Activated CD4-positive, alpha-beta memory T cell treated with anti-CD3 and anti-CD28 coated beads, Interleukin-2, amount 10 ng/mL, durations not matched to agents 7 days and 5 days (primary cell): Measurements from ENCODE around the gene VEZT. TPM values are rescaled to one million over a fixed set of nuclear protein-coding genes. Genes with fewer than 3 reads are reported as not detected.
"Not testable (repeated sequence)": the region's sequence is repeated elsewhere in the genome, so short reads cannot be mapped to it uniquely, and the experiment has no call there.

Source experiments
- CTCF ChIA-PET: fragments of 350-600 bp; sonication (Branson Sonifier 250); formaldehyde crosslinking; loops from one replicate; lab custom pipeline; 2021; ENCODE audit warnings: antibody characterized with exemption, inconsistent platforms; lab: Charles Lee
- POLR2A ChIA-PET: fragments of 350-600 bp; sonication (Branson Sonifier 250); formaldehyde crosslinking; loops from one replicate; lab custom pipeline; 2021; ENCODE audit warnings: antibody characterized with exemption; lab: Charles Lee
- DNase-seq: peaks from one replicate; pipeline ENCODE4 v3.0.0-alpha.2; 2020
- H3K27ac Mint-ChIP-seq: one replicate; pipeline ENCODE4 v1.8.0; 2021; ENCODE audit warnings: mild to moderate bottlenecking, mixed read lengths
- H3K27me3 Mint-ChIP-seq: one replicate; pipeline ENCODE4 v1.8.0; 2021; ENCODE audit warnings: mixed read lengths
- H3K36me3 Mint-ChIP-seq: one replicate; pipeline ENCODE4 v1.8.0; 2021; ENCODE audit warnings: low read depth, mixed read lengths
- H3K4me1 Mint-ChIP-seq: one replicate; pipeline ENCODE4 v1.8.0; 2021; ENCODE audit warnings: mixed read lengths
- H3K4me3 Mint-ChIP-seq: one replicate; pipeline ENCODE4 v1.8.0; 2021; ENCODE audit warnings: mild to moderate bottlenecking, mixed read lengths
- H3K9me3 Mint-ChIP-seq: one replicate; pipeline ENCODE4 v1.8.0; 2021; ENCODE audit warnings: mixed read lengths
- total RNA-seq, 2 experiments: library from RNA; stranded (reverse); gene quantifications; one replicate each; pipeline ENCODE4 v1.2.3, GENCODE V29; 2021

VEZT gene
- total RNA-seq, 2 experiments from 2014 or later, result 35.7 to 38.4 TPM

DNA sequence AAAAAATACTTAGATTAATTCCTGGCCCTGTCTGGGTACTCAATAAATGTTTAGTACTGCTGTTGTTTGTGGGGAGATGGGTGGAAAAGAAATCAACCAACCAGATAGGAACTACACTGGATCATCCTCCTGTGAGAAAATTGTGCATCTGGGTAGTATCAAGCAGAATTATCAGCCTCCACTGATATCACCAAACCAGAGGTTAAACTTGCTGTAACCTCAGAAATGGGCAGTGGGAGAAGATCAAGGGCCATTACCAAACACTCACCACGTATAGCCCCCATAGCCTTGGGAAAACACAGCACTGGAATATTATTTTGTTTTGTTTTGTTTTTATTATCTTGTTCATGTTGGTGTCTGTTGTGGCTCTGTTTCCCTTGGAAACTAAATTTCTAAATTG, 19.7 kb downstream of the VEZT start:
- Mint-ChIP-seq H3K27ac (no peak overlapping the region), H3K4me1 (peaks cover 9% of the 10 kb centered on the region), H3K9me3 (peaks cover 2% of the 10 kb centered on the region), H3K36me3 (peaks cover 20% of the 10 kb centered on the region), H3K4me3 (no peak overlapping the region), H3K27me3 (no peaks in the 10 kb centered on the region)
- CTCF ChIA-PET, result no interaction called here
- no peak for DNase-seq
- POLR2A ChIA-PET, result no interaction called here

DNA sequence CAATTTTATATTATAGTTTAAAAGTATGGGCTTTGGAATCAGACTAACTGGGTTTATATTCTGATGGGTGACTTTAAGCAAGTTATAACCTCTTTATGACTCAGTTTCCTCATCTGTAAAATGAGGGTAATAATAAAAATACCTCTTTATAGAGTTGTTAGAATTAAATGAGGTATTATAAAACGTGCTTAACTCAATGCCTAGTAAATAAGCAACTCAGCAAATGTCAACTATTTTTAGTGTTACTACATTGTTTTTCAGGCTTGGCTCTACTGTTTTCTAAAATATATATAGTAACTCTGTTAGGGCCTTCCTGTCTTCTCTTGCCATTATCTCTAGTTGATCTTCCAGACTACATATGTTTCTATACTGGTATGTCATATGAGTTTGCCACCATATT, 20.5 kb downstream of the VEZT start:
- H3K27ac Mint-ChIP-seq, result no peak overlapping the region
- POLR2A ChIA-PET, result no interaction called here
- peaks cover 2% of the 10 kb centered on the region for H3K9me3 Mint-ChIP-seq
- peaks cover 9% of the 10 kb centered on the region for H3K4me1 Mint-ChIP-seq
- no peaks in the 10 kb centered on the region for H3K27me3 Mint-ChIP-seq
- H3K4me3 Mint-ChIP-seq, result no peak overlapping the region
- DNase-seq, result no peak
- peaks cover 17% of the 10 kb centered on the region for H3K36me3 Mint-ChIP-seq
- CTCF ChIA-PET, result no interaction called here

DNA sequence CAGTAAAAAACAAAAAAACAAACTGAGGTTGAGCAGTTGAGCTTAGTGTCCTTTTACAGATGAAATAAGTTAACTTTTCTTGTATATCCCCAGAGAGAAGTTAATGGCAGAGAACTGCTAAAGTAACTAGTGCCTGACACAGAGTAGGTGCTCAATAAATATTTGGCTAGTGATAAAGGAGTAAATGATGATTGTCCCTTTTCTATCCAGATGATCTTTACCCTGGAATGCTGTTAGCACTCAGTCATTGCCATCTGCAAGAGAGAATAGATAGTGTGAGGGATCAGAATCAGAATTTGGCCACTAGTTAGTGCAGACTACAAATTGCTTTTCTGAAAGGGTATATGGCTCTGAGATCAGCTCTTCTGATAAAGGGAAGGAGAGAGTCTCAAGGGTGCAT, 21.6 kb downstream of the VEZT start:
- Mint-ChIP-seq H3K9me3 (peaks cover 2% of the 10 kb centered on the region), H3K4me3 (no peak overlapping the region)

DNA sequence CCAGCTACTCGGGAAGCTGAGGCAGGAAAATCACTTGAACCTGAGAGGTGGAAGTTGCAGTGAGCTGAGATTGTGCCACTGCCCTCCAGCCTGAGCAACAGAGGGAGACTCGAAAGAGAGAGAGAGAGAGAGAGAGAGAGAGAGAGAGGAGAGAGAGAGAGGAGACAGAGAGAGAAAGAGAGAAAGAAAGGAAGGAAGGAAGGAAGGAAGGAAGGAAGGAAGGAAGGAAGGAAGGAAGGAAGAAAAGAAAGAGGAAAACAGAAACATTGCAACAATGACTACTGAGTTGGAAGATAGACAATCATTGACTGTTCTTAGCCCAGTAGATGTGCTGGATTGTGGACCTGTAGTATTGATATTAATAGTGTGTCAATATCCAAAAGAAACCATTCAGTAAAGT, 22.2 kb downstream of the VEZT start:
- CTCF ChIA-PET, H3K27ac Mint-ChIP-seq, H3K9me3 Mint-ChIP-seq, POLR2A ChIA-PET, H3K27me3 Mint-ChIP-seq, H3K4me1 Mint-ChIP-seq, DNase-seq, H3K4me3 Mint-ChIP-seq: not testable (repeated sequence)
- peaks cover 23% of the 10 kb centered on the region for H3K36me3 Mint-ChIP-seq

More for the DNA sequence above, 21.6 kb downstream of the VEZT start:
- Mint-ChIP-seq H3K27ac (no peak overlapping the region), H3K4me1 (peaks cover 9% of the 10 kb centered on the region), H3K36me3 (peaks cover 25% of the 10 kb centered on the region), H3K27me3 (no peaks in the 10 kb centered on the region)
- no peak for DNase-seq
- ChIA-PET POLR2A (no interaction called here), CTCF (interaction anchor here (0.6 kb wide), 1 partner anchor 1529 kb away, joined by 4 read pairs; no protein-coding TSS in a partner anchor)

DNA sequence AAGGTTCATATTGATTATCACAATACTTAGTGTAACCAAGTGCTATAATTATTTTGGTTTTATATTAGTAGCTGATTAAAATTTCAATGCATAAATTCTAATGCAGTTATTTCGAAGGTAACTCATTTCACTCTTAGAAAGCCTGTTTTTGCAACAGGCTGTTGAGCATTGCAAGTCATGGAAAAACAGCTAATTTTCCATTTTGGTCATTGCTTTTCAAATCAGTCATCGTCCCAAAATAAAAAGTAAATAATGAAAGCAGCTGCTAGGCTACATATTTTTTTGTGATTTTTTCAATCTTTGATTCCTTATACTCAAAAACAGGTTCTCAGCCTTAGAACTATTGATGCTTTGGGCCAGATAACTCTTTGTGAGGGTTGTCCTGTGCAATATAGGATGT, 22.9 kb downstream of the VEZT start:
- DNase-seq, result no peak
- Mint-ChIP-seq H3K27ac (no peak overlapping the region), H3K36me3 (peaks cover 23% of the 10 kb centered on the region), H3K27me3 (no peaks in the 10 kb centered on the region), H3K4me1 (peaks cover 14% of the 10 kb centered on the region), H3K9me3 (no peaks in the 10 kb centered on the region), H3K4me3 (no peak overlapping the region)
- POLR2A ChIA-PET, result interaction anchor here (1.2 kb wide), 1 partner anchor 16 kb away, joined by 3 read pairs; no protein-coding TSS in a partner anchor
- CTCF ChIA-PET, result no interaction called here

DNA sequence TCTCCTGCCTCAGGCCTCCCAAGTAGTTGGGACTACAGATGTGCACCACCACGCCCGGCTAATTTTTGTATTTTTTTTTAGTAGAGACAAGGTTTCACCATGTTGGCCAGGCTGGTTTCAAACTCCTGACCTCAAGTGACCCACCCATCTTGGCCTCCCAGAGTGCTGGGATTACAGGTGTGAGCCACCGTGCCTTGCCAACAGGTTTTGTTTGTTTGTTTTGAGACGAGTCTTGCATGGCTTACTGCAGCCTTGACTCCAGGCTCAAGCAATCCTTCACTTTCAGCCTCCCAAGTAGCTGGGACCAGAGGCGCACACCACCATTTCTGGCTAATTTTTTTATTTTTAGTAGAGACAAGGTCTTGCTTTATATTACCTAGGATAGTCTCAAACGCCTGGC, 23.5 kb downstream of the VEZT start:
- H3K27ac Mint-ChIP-seq, H3K9me3 Mint-ChIP-seq, DNase-seq, H3K27me3 Mint-ChIP-seq, CTCF ChIA-PET, H3K4me3 Mint-ChIP-seq: not testable (repeated sequence)
- POLR2A ChIA-PET, result interaction anchor here (1.2 kb wide), 1 partner anchor 17 kb away, joined by 3 read pairs; no protein-coding TSS in a partner anchor
- Mint-ChIP-seq H3K4me1 (peaks cover 18% of the 10 kb centered on the region), H3K36me3 (peaks cover 21% of the 10 kb centered on the region)

DNA sequence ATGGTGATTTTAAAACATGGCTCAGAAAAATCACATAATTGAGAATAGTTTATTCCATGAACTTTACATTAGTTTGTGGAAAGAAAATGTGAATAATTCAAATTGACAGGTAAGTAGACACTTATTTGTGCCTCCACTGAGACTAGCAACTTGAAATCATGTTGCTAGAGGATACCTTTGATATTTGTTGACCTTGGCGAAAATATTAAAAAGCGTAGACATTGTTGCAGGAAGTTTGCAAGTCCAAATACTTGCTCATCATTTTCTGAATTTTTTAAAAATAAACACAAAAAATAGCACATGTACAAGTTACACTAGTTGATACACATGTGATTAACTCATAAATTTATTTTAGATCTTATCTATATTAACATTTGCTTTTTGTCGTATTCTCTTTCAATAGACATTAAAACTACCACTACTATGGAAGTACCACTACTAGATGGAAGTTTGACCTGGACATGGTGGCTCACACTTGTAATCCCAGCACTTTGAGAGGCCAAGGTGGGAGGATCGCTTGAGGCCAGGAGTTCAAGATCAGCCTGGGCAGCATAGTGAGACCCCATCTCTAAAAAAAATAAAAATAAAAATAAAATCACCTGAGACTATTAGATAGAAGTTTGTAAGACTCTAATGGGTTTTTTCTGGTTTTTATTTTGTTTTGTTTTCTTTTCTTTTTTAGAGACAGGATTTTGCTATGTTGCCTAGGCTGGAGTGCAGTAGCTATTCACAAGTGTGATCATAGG, 24.3 kb downstream of the VEZT start:
- Mint-ChIP-seq H3K36me3 (peaks cover 14% of the 10 kb centered on the region), H3K9me3 (no peaks in the 10 kb centered on the region), H3K27me3 (no peaks in the 10 kb centered on the region), H3K4me1 (peaks cover 26% of the 10 kb centered on the region), H3K4me3 (no peak overlapping the region), H3K27ac (no peak overlapping the region)
- no peak for DNase-seq
- POLR2A ChIA-PET, result interaction anchor here (1.2 kb wide), 1 partner anchor 17 kb away, joined by 3 read pairs; no protein-coding TSS in a partner anchor
- CTCF ChIA-PET, result interaction anchor here (1.5 kb wide), 1 partner anchor 24 kb away, joined by 3 read pairs; the partner anchor contains the start of genes FGD6 and VEZT

DNA sequence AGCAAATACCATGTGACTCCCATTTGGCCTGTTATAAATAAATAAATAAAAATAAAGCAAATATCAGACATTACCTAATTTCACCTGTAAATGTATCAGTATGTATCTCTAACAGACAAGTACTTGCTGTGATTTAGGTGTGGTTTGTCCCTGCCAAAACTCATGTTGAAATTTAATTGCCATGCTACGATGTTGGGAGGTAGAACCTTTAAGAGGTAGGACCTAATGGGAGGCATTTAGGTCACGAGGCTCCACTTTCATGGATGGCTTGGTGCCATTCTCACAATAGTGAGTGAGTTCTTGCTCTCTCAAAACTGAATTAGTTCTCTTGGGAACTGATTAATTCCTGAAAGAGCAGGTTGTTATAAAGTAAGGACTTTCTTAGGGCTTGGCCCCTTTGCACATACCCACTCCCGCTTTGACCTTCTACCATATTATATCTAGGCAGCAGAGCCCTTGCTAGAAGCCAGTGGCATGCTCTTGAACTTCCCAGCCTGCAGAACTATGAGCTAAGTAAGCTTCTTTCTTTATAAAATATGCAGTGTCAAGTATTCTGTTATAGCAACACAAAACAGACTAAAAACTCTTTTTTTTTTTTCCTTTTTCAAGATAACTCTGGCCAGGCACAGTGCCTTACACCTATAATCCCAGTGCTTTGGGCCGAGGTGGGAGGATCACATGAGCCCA, 26.0 kb downstream of the VEZT start:
- H3K4me1 Mint-ChIP-seq, result peaks cover 26% of the 10 kb centered on the region
- ChIA-PET POLR2A (no interaction called here), CTCF (interaction anchor here (1.5 kb wide), 1 partner anchor 26 kb away, joined by 3 read pairs; the partner anchor contains the start of genes FGD6 and VEZT)

DNA sequence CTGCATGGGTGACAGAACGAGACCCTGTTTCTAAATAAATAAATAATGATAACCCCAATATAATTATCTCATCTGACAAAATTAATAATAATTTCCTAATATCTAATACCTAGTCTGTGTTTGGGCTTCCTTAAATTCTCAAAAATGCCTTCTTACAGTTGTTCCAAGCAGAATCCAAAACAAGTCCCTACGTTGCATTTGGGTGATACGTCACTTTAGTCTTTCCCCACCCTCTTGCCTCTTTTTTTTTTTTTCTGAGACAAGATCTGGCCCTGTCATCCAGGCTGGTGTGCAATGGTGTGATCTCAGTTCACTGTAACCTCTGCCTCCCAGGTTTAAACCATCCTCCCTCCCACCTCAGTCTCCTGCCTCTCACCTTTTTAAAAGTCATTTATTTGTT, 26.7 kb downstream of the VEZT start:
- no peaks in the 10 kb centered on the region for H3K27me3 Mint-ChIP-seq
- ChIA-PET CTCF (no interaction called here), POLR2A (no interaction called here)
- H3K36me3 Mint-ChIP-seq, result peaks cover 8% of the 10 kb centered on the region
- no peak overlapping the region for H3K27ac Mint-ChIP-seq
- no peak overlapping the region for H3K4me3 Mint-ChIP-seq
- no peaks in the 10 kb centered on the region for H3K9me3 Mint-ChIP-seq
- H3K4me1 Mint-ChIP-seq, result peaks cover 24% of the 10 kb centered on the region
- DNase-seq, result no peak

More for the DNA sequence above, 26.0 kb downstream of the VEZT start:
- H3K27ac Mint-ChIP-seq, result no peak overlapping the region
- no peaks in the 10 kb centered on the region for H3K9me3 Mint-ChIP-seq
- H3K27me3 Mint-ChIP-seq, result no peaks in the 10 kb centered on the region
- H3K4me3 Mint-ChIP-seq, result no peak overlapping the region
- peaks cover 8% of the 10 kb centered on the region for H3K36me3 Mint-ChIP-seq
- DNase-seq, result no peak

DNA sequence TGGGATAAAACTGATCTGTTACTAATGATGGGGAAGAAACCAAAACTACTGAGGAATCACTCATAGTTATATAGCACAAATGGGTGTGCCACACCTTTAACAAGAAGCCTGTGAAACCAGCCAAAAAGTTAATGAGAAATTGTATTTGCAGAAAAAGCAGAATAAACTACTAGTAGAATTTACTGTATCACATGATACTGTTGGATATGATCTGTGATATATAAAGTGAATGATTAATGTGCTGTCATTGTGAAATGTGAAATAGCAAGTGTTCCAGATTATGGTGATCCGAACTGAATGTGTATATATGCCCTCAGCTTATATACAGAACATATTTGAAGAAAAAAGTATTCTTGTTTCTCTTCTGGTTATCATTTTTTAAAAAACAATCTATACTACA, 30.5 kb downstream of the VEZT start:
- peaks cover 17% of the 10 kb centered on the region for H3K4me1 Mint-ChIP-seq
- H3K36me3 Mint-ChIP-seq, result peaks cover 15% of the 10 kb centered on the region
- POLR2A ChIA-PET, result no interaction called here

DNA sequence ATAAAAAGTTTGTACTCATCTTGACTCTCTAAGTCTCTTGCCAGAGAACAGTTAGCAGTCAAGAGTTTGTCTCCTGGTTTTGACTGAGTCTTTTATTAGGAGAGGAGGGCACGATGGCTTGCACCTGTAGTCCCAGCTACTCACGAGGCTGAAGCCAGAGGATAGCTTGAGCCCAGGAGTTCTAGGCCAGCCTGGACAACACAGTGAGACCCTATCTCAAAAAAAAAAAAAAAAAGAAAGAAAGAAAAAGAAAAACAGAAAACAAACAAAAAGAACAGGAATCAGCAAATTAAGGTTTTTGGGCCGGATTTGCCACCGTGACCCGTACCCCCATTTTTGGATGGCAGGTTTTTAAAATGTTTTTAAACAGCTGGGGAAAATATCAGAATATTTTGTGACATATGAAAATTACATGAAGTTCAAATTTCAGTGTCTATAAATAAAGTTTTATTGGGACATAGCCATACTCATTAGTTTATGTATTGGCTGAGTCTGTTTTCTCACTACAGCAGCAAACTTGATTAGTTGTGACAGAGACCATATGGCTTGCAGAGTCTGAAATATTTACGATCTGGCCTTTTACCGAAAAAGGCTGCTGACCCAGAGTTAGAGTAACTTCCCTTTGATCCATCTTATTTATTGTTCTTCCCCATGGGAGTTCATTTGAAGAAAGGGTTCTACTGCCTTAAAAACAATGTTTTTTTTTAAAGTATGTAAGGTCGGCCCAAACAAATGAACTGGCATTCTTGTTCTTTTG, 31.2 kb downstream of the VEZT start:
- Mint-ChIP-seq H3K27me3 (no peaks in the 10 kb centered on the region), H3K9me3 (no peaks in the 10 kb centered on the region), H3K27ac (no peak overlapping the region), H3K4me3 (no peak overlapping the region), H3K4me1 (peaks cover 17% of the 10 kb centered on the region), H3K36me3 (peaks cover 15% of the 10 kb centered on the region)
- POLR2A ChIA-PET, result no interaction called here
- CTCF ChIA-PET, result no interaction called here
- no peak for DNase-seq

More for the DNA sequence above, 30.5 kb downstream of the VEZT start:
- CTCF ChIA-PET, result no interaction called here
- DNase-seq, result no peak
- Mint-ChIP-seq H3K9me3 (no peaks in the 10 kb centered on the region), H3K4me3 (no peak overlapping the region), H3K27me3 (no peaks in the 10 kb centered on the region), H3K27ac (no peak overlapping the region)

DNA sequence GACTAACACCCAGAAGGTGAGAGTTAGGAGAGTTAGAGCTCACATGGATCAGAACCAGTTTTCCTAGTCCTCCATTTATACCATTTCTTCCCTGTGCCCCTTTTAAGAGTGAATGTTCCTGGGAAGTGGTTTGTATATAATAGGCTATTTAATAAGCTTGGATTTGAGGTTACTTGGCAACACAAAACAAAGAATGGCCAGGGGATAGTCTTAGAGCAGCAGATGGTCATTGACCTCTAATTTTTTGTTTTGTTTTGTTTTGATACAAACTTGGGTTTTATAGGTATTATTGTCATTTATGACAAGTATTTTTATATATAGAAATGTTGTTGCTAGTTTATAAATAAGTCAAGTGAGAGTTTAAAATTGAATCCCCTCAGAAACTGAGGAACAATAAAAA, 35.8 kb downstream of the VEZT start:
- POLR2A ChIA-PET, result no interaction called here
- no peaks in the 10 kb centered on the region for H3K27me3 Mint-ChIP-seq
- H3K4me3 Mint-ChIP-seq, result no peak overlapping the region
- CTCF ChIA-PET, result no interaction called here
- no peak overlapping the region for H3K27ac Mint-ChIP-seq
- no peaks in the 10 kb centered on the region for H3K4me1 Mint-ChIP-seq
- H3K36me3 Mint-ChIP-seq, result peaks cover 33% of the 10 kb centered on the region
- DNase-seq, result no peak
- H3K9me3 Mint-ChIP-seq, result no peaks in the 10 kb centered on the region

DNA sequence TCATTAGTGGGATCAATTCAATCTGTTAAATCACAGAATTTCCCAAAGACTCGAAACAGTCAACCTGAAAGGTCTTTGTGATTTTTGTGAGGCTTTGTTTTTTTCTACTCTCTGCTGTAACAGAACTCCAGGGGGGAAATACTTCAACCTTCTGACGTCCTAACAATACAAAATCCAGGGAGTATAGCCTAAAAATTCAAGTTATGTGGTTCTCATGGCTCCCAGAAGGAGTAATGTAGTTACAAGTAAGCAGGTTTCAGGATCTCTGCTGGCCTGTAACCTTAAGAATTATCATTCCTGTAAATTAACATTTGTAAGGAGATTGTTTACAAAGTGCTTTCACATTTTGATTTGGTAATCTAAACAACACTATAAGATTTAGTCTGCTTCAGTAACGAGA, 39.9 kb downstream of the VEZT start:
- POLR2A ChIA-PET, result no interaction called here
- CTCF ChIA-PET, result no interaction called here
- no peak overlapping the region for H3K27ac Mint-ChIP-seq
- DNase-seq, result no peak
- no peaks in the 10 kb centered on the region for H3K27me3 Mint-ChIP-seq
- no peak overlapping the region for H3K4me3 Mint-ChIP-seq
- H3K4me1 Mint-ChIP-seq, result no peaks in the 10 kb centered on the region
- no peaks in the 10 kb centered on the region for H3K9me3 Mint-ChIP-seq
- H3K36me3 Mint-ChIP-seq, result peaks cover 32% of the 10 kb centered on the region
